ENCODE results near the gene GRK5. TPM values are rescaled to one million over a fixed set of nuclear protein-coding genes. Genes with fewer than 3 reads are reported as not detected.

The GRK5 gene
- total RNA-seq, 1 experiment from 2014 or later, result 1.2 TPM

GRCh38 chr10:119245272-119245671, 37.9 kb downstream of the GRK5 start:
- peaks cover 5% of the 10 kb centered on the region; the same call in 1 of the 2 replicates for H3K4me1 ChIP-seq (ENCODE audit: insufficient read depth, low read length)
- H2BK15ac ChIP-seq (ENCODE audit: low read depth, low read length), result no peak overlapping the region
- no peak overlapping the region for H2BK20ac ChIP-seq (ENCODE audit: low read depth, low read length, poor library complexity, severe bottlenecking)
- H2BK12ac ChIP-seq (ENCODE audit: insufficient read length, low read depth, low read length), result no peak overlapping the region
- no peak overlapping the region for H3K9ac ChIP-seq (ENCODE audit: extremely low read depth, insufficient read length, low read length)
- H3K9me3 ChIP-seq (ENCODE audit: control insufficient read depth, low read depth, low read length), result no peaks in the 10 kb centered on the region
- no peaks in the 10 kb centered on the region for H3K79me1 ChIP-seq (ENCODE audit: insufficient read depth, low read depth, low read length, poor library complexity, severe bottlenecking)
- no peak overlapping the region for H3K14ac ChIP-seq (ENCODE audit: insufficient read depth, low read length)
- no peak overlapping the region for H4K8ac ChIP-seq (replicated peaks; ENCODE audit: insufficient read length, low read depth, low read length)
- H3K27ac ChIP-seq (ENCODE audit: insufficient read length, low read depth, low read length), result no peak overlapping the region
- Mint-ChIP-seq H3K36me3 (ENCODE audit: insufficient read depth in 1 of 3, low read depth in 3 of 3) (no peaks in the 10 kb centered on the region), H3K9me3 (no peaks in the 10 kb centered on the region), H3K27ac (no peak overlapping the region), H3K4me1 (peaks cover 21 to 27% of the 10 kb centered on the region in 2 experiments), H3K4me3 (no peak overlapping the region), H3K27me3 (ENCODE audit: low read depth) (peaks cover 6% of the 10 kb centered on the region)
- no peak overlapping the region for H2AK5ac ChIP-seq (ENCODE audit: insufficient read length, low read length)
- H3K23me2 ChIP-seq (ENCODE audit: insufficient read length, low read depth, low read length, poor library complexity, severe bottlenecking), result no peaks in the 10 kb centered on the region
- no peaks in the 10 kb centered on the region for H4K20me1 ChIP-seq (ENCODE audit: control insufficient read depth, insufficient read depth, insufficient read length)
- no peak for DNase-seq
- H3K4ac ChIP-seq (ENCODE audit: low read depth, low read length), result no peak overlapping the region
- H3K56ac ChIP-seq (ENCODE audit: insufficient read length, low read depth, low read length), result no peak overlapping the region
- H4K5ac ChIP-seq (ENCODE audit: insufficient read length, low read depth, low read length), result no peak overlapping the region
- H3K79me2 ChIP-seq (ENCODE audit: insufficient read depth, low read length), result no peaks in the 10 kb centered on the region
- no peak overlapping the region for H2AFZ ChIP-seq (ENCODE audit: low read length)
- no peak overlapping the region for H3T11ph ChIP-seq (ENCODE audit: low read length)
- no peaks in the 10 kb centered on the region for H3K27me3 ChIP-seq (ENCODE audit: insufficient read depth, low read length)
- H3K4me2 ChIP-seq (ENCODE audit: insufficient read depth, insufficient read length, low read length), result no peak overlapping the region
- H3K23ac ChIP-seq (ENCODE audit: insufficient read length, low read depth, low read length), result no peak overlapping the region
- no peak overlapping the region for H2BK5ac ChIP-seq (ENCODE audit: insufficient read length, low read length)
- no peak overlapping the region for H3K18ac ChIP-seq (ENCODE audit: insufficient read length, low read depth, low read length)
- no CpG with 5 or more reads among the region's 5 CpGs for WGBS (ENCODE audit: extremely low coverage, insufficient read length, low lambda C conversion rate)
- H4K91ac ChIP-seq (ENCODE audit: insufficient read length, low read depth, low read length), result no peak overlapping the region
- TF ChIP-seq CTCF (conservative IDR thresholded peaks at IDR 0.05), result no peak
- H2BK120ac ChIP-seq (ENCODE audit: low read depth, low read length, poor library complexity, severe bottlenecking), result no peak overlapping the region

All from H9 (cell line).